ENCODE measurements around the gene CSPG4.
"Not testable (repeated sequence)": the region's sequence is repeated elsewhere in the genome, so short reads cannot be mapped to it uniquely, and the experiment has no call there.

Gene CSPG4

GRCh38 chr15:75703440-75704262, 9.0 kb downstream of the CSPG4 start:
- DNase-seq (ENCODE audit: low read depth in 2 of 2): not testable (repeated sequence)

- no peak for DNase-seq (ENCODE audit: low read depth in 2 of 2)
Measured at GRCh38 chr15:75702436-75702835, 10.2 kb downstream of the CSPG4 start.

GRCh38 chr15:75701071-75702003, 11.3 kb downstream of the CSPG4 start:
- DNase-seq (ENCODE audit: low read depth in 2 of 2): not testable (repeated sequence)

- DNase-seq (ENCODE audit: low read depth in 2 of 2): not testable (repeated sequence)
Measured at GRCh38 chr15:75699961-75700874, 12.4 kb downstream of the CSPG4 start.

GRCh38 chr15:75699517-75699916, 13.1 kb downstream of the CSPG4 start:
- DNase-seq (ENCODE audit: low read depth in 2 of 2): not testable (repeated sequence)

- DNase-seq (ENCODE audit: low read depth in 2 of 2): not testable (repeated sequence)
Measured at GRCh38 chr15:75697974-75698747, 14.5 kb downstream of the CSPG4 start.

- DNase-seq (ENCODE audit: low read depth in 2 of 2): no peak
Measured at GRCh38 chr15:75697523-75697922, 15.1 kb downstream of the CSPG4 start.

- no peak for DNase-seq (ENCODE audit: low read depth in 2 of 2)
Measured at GRCh38 chr15:75696854-75697259, 15.8 kb downstream of the CSPG4 start.

GRCh38 chr15:75696311-75696720, 16.3 kb downstream of the CSPG4 start:
- DNase-seq (ENCODE audit: low read depth in 2 of 2): no peak

GRCh38 chr15:75695634-75696310, 16.9 kb downstream of the CSPG4 start:
- no peak for DNase-seq (ENCODE audit: low read depth in 2 of 2)

GRCh38 chr15:75695220-75695619, 17.4 kb downstream of the CSPG4 start:
- no peak for DNase-seq (ENCODE audit: low read depth in 2 of 2)

GRCh38 chr15:75694241-75695182, 18.1 kb downstream of the CSPG4 start:
- no peak for DNase-seq (ENCODE audit: low read depth in 2 of 2)

- DNase-seq (ENCODE audit: low read depth in 2 of 2): no peak
Measured at GRCh38 chr15:75693501-75694240, 19.0 kb downstream of the CSPG4 start.

GRCh38 chr15:75693028-75693427, 19.6 kb downstream of the CSPG4 start:
- not testable (repeated sequence) for DNase-seq (ENCODE audit: low read depth in 2 of 2)

- DNase-seq (ENCODE audit: low read depth in 2 of 2): not testable (repeated sequence)
Measured at GRCh38 chr15:75692311-75692710, 20.3 kb downstream of the CSPG4 start.

GRCh38 chr15:75689429-75689828, 23.2 kb downstream of the CSPG4 start:
- DNase-seq (ENCODE audit: low read depth in 2 of 2): not testable (repeated sequence)

- no peak for DNase-seq (ENCODE audit: low read depth in 2 of 2)
Measured at GRCh38 chr15:75688831-75689230, 23.8 kb downstream of the CSPG4 start.

- no peak for DNase-seq (ENCODE audit: low read depth in 2 of 2)
Measured at GRCh38 chr15:75688278-75688557, 24.4 kb downstream of the CSPG4 start.

Measured in stimulated activated CD8-positive, alpha-beta memory T cell treated with anti-CD3 and anti-CD28 coated beads, Interleukin-15, amount 100 ng/mL, for 4 hours (primary cell).